SHP77 treated with DMSO at 0.1 percent for 48 hours (cell line): ENCODE results near the gene FCSK.
"Not testable (repeated sequence)": the region's sequence is repeated elsewhere in the genome, so short reads cannot be mapped to it uniquely, and the experiment has no call there.

Source experiments
- DNase-seq: peaks from one replicate; lab custom pipeline; 2025; lab: John Stamatoyannopoulos, UW

Gene FCSK

GRCh38 chr16:70432356-70432722 lies 22.1 kb upstream of the FCSK start:
- no peak for DNase-seq

- DNase-seq: no peak
Observed at GRCh38 chr16:70432723-70433457, 21.5 kb upstream of the FCSK start.

- no peak for DNase-seq
Observed at GRCh38 chr16:70433458-70434103, 20.8 kb upstream of the FCSK start.

- no peak for DNase-seq
Observed at GRCh38 chr16:70434484-70435260, 19.7 kb upstream of the FCSK start.

GRCh38 chr16:70437017-70437581 lies 17.3 kb upstream of the FCSK start:
- no peak for DNase-seq

- DNase-seq: no peak
Observed at GRCh38 chr16:70437582-70438557, 16.5 kb upstream of the FCSK start.

- no peak for DNase-seq
Observed at GRCh38 chr16:70438585-70438968, 15.8 kb upstream of the FCSK start.

GRCh38 chr16:70438969-70439862 lies 15.2 kb upstream of the FCSK start, which contains the start of gene ST3GAL2:
TSS of gene ST3GAL2 (minus strand) at chr16:70439100. CDS start at chr16:70398530, 40,570 bp downstream.
- peak; percentile 94 for DNase-seq

- DNase-seq: no peak
Observed at GRCh38 chr16:70440009-70440692, 14.2 kb upstream of the FCSK start.

- DNase-seq: no peak
Observed at GRCh38 chr16:70441406-70441990, 12.9 kb upstream of the FCSK start.

- DNase-seq: no peak
Observed at GRCh38 chr16:70442344-70442743, 12.1 kb upstream of the FCSK start.

GRCh38 chr16:70444249-70445063 lies 9.9 kb upstream of the FCSK start:
- no peak for DNase-seq

- no peak for DNase-seq
Observed at GRCh38 chr16:70448075-70448474, 6.3 kb upstream of the FCSK start.

GRCh38 chr16:70450142-70451003 lies 4.0 kb upstream of the FCSK start:
- not testable (repeated sequence) for DNase-seq

- DNase-seq: not testable (repeated sequence)
Observed at GRCh38 chr16:70451004-70451340, 3.4 kb upstream of the FCSK start.

GRCh38 chr16:70453117-70453891 lies 1.1 kb upstream of the FCSK start:
- no peak for DNase-seq

- no peak for DNase-seq
Observed at GRCh38 chr16:70453892-70454221, 538 bp upstream of the FCSK start.
